COLO668 (cell line): ENCODE results near the gene NEURL2.
"Not testable (repeated sequence)": the region's sequence is repeated elsewhere in the genome, so short reads cannot be mapped to it uniquely, and the experiment has no call there.

Experiments used
- DNase-seq: peaks from one replicate; lab custom pipeline; 2025; ENCODE audit not compliant: unreplicated experiment; lab: John Stamatoyannopoulos, UW

NEURL2 gene

DNA sequence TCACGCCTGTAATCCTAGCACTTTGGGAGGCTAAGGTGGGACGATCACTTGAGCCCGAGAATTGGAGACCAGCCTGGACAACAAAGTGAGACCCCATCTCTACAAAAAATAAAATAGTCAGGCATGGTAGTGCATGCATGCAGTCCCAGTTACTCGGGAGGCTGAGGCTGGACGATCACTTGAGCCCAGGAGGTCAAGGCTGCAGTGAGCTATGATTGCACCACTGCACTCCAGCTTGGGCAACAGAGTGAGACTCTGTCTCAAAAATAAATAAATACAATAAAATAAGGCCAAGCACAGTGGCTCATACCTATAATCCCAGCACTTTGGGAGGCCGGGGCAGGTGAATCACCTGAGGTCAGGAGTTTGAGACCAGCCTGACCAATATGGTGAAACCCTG is 10.3 kb upstream of the NEURL2 start:
- not testable (repeated sequence) for DNase-seq

DNA sequence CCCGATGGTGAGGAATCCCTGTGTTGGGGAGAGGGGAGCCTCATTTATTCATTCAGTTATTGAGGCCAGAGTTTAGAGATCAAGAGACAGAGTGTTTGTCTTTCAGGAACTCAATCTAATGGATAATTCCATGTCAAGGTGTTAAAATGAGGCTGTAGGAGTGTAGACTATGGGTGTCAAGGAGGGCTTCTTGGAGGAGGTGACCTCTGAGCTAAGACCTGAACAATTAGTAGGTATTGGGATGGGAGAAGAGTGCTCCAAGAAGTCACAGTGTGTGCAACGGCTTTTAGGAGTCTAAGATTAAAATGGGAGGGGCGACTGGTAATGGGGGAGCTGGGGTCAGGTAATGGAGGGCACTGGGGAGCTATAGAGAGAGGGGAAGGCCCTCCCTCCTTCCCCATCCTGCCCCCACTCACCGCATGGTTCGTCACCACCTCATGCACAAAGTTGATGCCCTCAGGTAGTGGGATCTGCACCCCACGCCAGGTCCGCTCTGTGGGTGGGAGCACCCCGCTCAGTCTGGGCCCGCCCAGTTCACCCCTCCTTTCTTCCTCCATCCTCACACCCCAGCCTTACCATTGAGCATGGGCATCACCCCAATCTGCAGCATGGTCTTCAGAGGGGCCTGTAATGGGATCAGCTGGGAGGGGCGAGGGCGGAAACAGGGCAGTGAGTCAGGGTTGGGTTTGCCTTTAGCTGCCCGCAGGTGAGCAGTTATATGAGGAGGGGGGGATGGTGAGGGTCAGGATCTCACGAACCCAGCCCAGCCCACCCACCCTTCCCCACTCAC is 8.2 kb upstream of the NEURL2 start:
- DNase-seq, result no peak

- no peak for DNase-seq
Observed at GRCh38 chr20:45898285-45898684, 7.3 kb upstream of the NEURL2 start.

DNA sequence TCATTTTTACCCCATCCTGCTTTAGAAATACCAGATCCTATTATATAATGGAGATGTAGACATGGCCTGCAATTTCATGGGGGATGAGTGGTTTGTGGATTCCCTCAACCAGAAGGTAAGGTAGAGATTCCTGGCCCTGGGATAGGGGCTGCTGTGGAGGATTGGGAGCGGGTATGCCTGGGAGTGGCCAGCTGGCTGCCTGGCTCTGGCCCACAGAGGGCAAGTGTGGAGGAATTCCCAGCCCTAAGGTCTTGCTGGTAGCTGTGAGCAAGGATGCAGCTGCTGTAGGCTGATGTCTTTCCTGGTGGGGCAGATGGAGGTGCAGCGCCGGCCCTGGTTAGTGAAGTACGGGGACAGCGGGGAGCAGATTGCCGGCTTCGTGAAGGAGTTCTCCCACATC is 6.7 kb upstream of the NEURL2 start:
- DNase-seq, result no peak

DNA sequence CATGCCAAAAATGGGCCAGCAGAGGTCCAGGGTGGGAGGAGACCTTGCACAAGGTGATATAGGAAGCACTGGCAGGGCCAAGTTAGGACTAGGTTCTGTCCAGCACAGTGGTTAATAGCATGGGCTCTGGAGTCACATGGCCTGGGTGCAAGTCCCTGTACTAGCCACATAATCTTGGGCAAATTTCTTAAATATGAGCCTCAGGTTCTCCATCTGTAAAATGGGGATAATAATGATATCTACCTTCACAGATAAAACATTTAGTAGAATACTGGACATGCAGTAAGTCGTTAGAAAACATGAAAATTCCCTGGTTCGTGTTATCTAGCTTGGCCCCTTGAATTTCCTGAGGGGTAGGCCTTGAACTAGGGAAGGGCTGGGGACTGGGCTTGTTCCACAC is 6.3 kb upstream of the NEURL2 start:
- DNase-seq, result no peak

DNA sequence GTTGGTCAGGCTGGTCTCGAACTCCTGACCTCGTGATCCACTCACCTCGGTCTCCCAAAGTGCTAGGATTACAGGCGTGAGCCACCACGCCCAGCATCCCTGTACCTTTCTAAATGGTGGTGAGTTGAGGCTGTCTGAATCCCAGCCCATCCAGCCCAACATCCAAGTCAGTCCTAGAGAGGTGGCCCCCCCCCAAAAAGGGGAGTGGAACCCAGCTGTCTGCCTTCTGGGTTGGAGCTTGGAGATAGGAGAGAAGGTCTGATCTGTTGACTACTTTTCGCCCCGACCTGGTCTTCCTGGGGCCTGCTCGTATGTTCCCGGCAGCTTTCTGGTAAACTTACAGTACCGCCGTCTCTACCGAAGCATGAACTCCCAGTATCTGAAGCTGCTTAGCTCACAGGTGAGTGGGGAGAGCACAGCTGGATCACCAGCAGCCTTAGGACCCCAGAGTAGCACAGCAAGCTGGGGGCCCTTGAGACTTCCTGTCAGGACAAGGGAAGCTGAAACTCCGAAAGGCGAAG is 5.7 kb upstream of the NEURL2 start:
- no peak for DNase-seq

- DNase-seq, result no peak
Observed at GRCh38 chr20:45894797-45895196, 3.8 kb upstream of the NEURL2 start.

- no peak for DNase-seq
Observed at GRCh38 chr20:45893831-45894230, 2.8 kb upstream of the NEURL2 start.

DNA sequence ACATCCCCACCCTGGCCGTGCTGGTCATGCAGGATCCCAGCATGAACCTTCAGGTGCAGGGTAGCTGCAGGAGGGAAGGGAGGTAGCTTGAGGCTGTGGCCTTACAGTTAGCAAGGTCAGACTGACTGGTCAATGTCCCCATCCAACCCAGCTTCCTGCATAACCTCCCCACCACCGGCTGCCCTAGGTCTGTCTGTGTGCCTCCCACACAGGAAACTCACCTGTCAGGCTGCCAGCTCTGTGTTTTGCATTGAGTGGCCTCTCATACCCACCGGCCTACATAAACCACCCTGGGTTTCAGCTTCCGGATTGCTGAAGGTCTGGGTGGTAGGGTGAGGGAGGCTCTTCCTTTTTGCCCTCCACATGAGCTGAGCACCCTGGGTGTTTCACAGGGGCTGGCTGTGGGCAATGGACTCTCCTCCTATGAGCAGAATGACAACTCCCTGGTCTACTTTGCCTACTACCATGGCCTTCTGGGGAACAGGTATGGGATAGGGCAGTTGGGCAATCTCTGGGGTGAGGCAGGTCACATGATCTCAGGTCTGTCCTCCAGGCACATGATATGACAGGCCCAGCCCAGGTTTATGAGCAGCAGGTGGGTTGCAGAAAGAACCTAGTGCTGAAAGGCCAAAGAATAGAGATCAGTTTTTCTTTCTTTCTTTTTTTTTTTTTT is 2.0 kb upstream of the NEURL2 start:
- no peak for DNase-seq

- no peak for DNase-seq
Observed at GRCh38 chr20:45892049-45892825, 1.2 kb upstream of the NEURL2 start.

DNA sequence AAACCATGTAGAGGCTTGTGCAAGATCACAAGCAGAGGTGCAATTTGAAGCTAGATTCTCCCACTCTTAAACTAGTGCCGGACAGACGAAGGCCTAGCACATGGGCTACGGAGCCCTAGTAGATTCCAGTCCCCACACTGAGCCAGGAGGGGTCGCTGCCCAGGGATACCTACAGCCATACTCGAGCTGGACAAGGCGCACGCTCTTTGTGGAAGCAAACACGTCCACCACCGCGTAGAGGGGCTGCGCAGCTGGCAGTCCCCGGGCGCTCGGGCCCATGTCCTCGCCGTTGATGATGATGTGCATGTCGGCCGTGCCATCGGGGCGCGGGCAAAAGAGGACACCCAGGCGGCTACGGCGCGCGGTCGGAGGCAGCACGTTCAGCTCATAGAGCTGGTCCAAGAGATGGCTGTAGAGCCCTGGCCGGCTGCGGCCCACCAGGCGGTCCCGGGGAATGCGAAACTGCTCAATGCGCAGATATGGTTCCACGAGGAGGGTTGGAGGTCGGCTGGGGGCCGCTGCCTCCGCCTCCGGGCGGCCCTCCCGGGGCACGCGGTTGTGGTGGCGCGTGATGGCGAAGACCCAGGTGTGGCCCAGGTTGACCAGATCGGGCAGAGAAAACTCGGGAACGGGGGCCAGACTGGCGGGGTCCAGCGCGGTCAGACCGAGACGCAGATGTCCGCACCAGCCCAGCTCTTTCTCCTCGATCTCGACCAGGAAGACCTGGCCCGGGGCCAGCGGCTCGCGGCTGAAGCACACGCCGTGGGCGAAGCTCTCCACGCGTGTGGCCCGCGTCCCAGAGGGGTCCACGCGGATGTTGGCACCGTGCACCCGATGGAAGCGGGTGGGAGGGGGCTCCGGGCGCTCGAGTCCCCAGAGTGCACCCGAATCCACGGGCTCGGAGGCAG is 677 bp downstream of the NEURL2 start:
- DNase-seq, result peak; percentile 86

DNA sequence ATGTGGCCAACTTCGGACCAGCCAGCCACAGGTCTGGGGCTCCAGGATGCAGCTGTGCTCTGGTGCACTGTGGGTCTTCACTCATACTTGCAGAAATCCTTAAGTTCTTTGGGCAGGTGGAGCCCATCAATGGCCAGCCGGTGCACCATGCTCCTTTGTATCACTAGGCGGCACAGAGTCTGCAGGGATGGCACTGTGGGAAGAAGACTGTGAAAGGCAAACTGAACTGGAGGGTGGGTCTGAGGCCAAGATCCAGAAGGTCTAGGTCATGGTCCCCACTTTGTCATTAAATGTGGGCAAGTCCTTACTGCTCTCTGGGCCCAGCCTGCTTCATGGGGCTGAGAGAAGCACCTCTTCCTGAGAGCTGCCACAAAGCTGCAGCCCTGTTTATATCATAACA is 2.3 kb downstream of the NEURL2 start:
- DNase-seq, result no peak

- no peak for DNase-seq
Observed at GRCh38 chr20:45887346-45887715, 3.7 kb downstream of the NEURL2 start, which contains the start of gene SPATA25. SPATA25 (minus strand) TSS chr20:45887622; CDS start chr20:45887590, 32 bp downstream.

GRCh38 chr20:45886590-45887345 is 4.2 kb downstream of the NEURL2 start:
- DNase-seq, result no peak

- DNase-seq, result no peak
Observed at GRCh38 chr20:45883100-45883469, 7.9 kb downstream of the NEURL2 start.

DNA sequence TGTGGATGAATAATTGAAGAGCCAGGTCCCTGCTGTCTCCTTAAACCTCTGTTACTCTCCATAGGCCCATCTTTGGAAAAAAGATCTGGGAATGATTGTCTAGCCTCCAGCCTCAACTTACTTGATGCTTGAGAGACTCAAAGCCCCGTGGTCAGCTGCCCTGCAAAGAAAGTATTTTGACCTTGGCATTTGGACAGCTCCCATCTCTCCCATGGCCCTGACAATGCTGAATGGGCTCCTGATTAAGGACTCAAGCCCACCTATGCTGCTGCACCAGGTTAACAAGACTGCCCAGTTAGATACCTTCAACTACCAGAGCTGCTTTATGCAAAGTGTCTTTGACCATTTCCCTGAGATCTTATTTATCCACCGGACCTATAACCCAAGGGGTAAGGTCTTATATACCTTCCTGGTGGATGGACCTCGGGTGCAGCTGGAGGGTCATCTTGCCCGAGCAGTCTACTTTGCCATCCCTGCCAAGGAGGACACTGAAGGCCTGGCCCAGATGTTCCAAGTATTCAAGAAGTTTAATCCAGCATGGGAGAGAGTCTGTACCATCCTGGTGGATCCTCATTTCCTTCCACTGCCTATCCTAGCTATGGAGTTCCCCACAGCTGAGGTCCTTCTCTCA is 8.4 kb downstream of the NEURL2 start:
- no peak for DNase-seq

DNA sequence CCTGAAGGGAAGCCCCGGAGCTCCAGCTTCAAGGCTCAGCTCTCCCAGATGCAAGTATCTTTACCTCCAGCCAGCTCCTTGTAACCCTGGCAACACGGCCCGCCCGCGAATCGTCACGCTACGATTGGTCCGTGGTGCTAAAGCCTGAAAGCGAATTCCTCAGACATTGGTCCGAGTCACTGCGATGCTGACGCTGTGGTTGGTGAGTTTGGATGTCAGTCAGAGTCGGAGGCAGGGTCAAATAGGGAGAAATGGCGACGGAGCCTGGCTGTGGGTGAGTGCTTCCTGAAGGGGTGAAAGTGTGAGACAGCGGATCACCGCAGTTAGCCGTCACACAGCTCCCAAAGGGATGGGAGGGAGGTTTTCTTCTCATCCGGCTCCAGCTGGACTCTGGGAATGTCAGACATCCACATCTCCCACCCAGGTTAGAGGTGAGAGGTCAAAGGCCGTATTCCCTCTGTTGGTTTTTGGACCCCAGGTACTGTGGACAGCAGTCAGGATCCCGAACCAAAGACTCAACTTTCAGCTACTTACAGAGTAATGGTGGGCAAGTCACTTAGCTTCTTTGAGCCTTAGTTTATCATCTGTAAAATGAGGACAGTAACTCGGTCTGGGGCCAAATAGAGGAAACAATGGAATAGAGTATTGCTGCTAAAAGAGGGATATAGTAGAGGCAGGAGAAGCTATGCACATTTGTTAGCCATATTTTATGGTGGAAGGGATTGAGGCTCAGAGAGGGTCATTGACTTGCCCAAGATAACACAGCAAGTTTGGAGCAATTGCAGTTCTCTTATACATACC is 9.8 kb downstream of the NEURL2 start, which contains the start of gene ZSWIM1:
Gene ZSWIM1, plus strand, starts transcription at position 240 of the 801 bp plus-strand sequence. CDS start 1,366 bp downstream, outside the sequence.
- peak; percentile 99 for DNase-seq

DNA sequence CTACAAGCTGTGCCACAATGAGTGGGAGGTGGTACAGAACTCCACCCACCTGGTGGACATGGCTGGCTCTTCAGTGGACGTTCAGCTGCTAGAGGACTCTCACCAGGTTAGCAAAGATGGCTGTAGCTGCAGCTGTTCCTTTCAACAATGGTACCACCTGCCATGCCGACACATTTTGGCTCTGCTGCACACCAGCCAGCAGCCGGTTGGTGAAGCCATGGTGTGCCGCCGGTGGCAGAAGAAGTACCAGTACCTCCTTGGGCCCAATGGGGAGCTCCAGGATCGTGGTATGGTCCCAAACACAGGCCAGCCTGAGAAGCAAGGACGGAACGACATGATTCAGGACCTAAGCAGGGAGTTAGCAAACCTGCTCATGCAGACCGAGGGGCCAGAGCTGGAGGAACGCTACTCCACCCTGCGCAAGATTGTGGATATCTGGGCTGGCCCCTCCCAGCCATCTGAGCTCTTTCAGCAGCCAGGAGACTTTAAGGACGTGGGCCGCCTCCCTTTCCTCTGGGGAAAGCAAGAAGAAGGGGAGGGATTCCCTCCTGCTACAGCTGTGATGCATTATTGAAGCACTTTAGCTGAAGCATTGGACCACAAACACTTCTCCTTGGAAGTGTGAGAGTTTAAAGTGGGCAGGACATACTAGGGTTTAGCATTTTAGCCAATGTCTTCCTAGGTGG is 12.8 kb downstream of the NEURL2 start:
- DNase-seq, result no peak
